ENCODE data around the gene QPCTL. TPM values are rescaled to one million over a fixed set of nuclear protein-coding genes. Genes with fewer than 3 reads are reported as not detected.

The QPCTL gene
- 8.2 TPM for total RNA-seq

GRCh38 chr19:45692187-45693105 lies at the start of gene QPCTL:
TSS of gene QPCTL (plus strand) at chr19:45692666. CDS start at chr19:45692704, 38 bp downstream.

GRCh38 chr19:45667620-45668341 lies 24.7 kb upstream of the QPCTL start, which contains the start of gene GIPR:
TSS of gene GIPR (plus strand) at chr19:45668221. CDS start at chr19:45669521, 1,300 bp downstream.

GRCh38 chr19:45691516-45692186 lies 815 bp upstream of the QPCTL start, which contains the start of gene SNRPD2:
TSS of gene SNRPD2 (minus strand) at chr19:45691953. CDS start at chr19:45691888, 65 bp downstream.

GRCh38 chr19:45730368-45731288 lies 38.2 kb downstream of the QPCTL start, which contains the start of gene FBXO46:
TSS of gene FBXO46 (minus strand) at chr19:45730896. CDS start at chr19:45713495, 17,401 bp downstream.

GRCh38 chr19:45733160-45733810 lies 40.8 kb downstream of the QPCTL start, which contains the start of gene MEIOSIN:
TSS of gene MEIOSIN (plus strand) at chr19:45733439. CDS start at chr19:45735377, 1,938 bp downstream.

Other genes starting within 250 kb of the QPCTL start
- 11.5 TPM for gene FOSB, start 224.7 kb upstream of the QPCTL start, total RNA-seq
- gene RTN2, start 195.6 kb upstream of the QPCTL start, total RNA-seq = 29.7 TPM
- 2.1 TPM for gene PPM1N, start 194.2 kb upstream of the QPCTL start, total RNA-seq
- gene VASP, start 185.2 kb upstream of the QPCTL start, total RNA-seq = 35.2 TPM
- gene OPA3, start 107.9 kb upstream of the QPCTL start, total RNA-seq = 4.4 TPM
- 0.71 TPM for gene GPR4, start 90.5 kb upstream of the QPCTL start, total RNA-seq
- gene EML2, start 53.3 kb upstream of the QPCTL start, total RNA-seq = 17.7 TPM
- gene GIPR, start 24.4 kb upstream of the QPCTL start, total RNA-seq = 0.11 TPM
- 71.1 TPM for gene SNRPD2, start 713 bp upstream of the QPCTL start, total RNA-seq
- 12.4 TPM for gene FBXO46, start 38.2 kb downstream of the QPCTL start, total RNA-seq
- not detected for gene MEIOSIN, start 40.8 kb downstream of the QPCTL start, total RNA-seq
- gene SIX5, start 76.6 kb downstream of the QPCTL start, total RNA-seq = 14.7 TPM
- 61.5 TPM for gene DMPK, start 89.8 kb downstream of the QPCTL start, total RNA-seq
- gene DMWD, start 100.2 kb downstream of the QPCTL start, total RNA-seq = 49.6 TPM
- 0.22 TPM for gene RSPH6A, start 122.6 kb downstream of the QPCTL start, total RNA-seq
- 49.0 TPM for gene SYMPK, start 170.5 kb downstream of the QPCTL start, total RNA-seq
- gene FOXA3, start 171.7 kb downstream of the QPCTL start, total RNA-seq = not detected
- gene IRF2BP1, start 193.5 kb downstream of the QPCTL start, total RNA-seq = 39.5 TPM
- 3.2 TPM for gene MYPOP, start 209.9 kb downstream of the QPCTL start, total RNA-seq
- gene NANOS2, start 222.1 kb downstream of the QPCTL start, total RNA-seq = not detected

All from camera-type eye (tissue), 1 donor.